ENCODE measurements around the gene SBNO1.

DNA sequence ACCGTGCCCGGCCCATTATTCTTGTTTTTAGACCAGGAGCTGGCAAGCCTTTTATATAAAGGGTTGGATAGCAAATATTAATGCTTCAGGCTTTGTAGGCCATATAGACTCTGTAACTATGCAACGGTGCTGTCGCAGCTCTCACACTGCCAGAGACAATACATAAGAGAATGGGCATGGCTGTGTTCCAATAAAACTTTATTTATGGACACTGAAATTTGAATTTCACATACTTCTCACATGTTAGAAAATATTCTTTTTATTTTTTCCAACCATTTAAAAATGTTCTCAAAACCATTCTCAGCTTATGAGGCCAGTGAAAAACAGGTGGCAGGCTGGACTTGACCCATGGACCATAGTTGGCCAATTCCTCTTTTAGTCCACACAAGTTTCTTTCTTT is 80.0 kb downstream of the SBNO1 start:
- TF ChIP-seq, protein P1, sequence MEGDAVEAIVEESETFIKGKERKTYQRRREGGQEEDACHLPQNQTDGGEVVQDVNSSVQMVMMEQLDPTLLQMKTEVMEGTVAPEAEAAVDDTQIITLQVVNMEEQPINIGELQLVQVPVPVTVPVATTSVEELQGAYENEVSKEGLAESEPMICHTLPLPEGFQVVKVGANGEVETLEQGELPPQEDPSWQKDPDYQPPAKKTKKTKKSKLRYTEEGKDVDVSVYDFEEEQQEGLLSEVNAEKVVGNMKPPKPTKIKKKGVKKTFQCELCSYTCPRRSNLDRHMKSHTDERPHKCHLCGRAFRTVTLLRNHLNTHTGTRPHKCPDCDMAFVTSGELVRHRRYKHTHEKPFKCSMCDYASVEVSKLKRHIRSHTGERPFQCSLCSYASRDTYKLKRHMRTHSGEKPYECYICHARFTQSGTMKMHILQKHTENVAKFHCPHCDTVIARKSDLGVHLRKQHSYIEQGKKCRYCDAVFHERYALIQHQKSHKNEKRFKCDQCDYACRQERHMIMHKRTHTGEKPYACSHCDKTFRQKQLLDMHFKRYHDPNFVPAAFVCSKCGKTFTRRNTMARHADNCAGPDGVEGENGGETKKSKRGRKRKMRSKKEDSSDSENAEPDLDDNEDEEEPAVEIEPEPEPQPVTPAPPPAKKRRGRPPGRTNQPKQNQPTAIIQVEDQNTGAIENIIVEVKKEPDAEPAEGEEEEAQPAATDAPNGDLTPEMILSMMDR (IDR thresholded peaks at IDR 0.05), result no peak
- TF ChIP-seq POLR2AphosphoS5 (IDR thresholded peaks at IDR 0.05; ENCODE audit: low read depth, low read length) (no peak), SIN3A (IDR thresholded peaks at IDR 0.05; ENCODE audit: borderline replicate concordance, insufficient read depth, low read depth, low read length) (no peak), TCF7L2 (IDR thresholded peaks at IDR 0.05; ENCODE audit: low read depth, low read length) (no peak)
- TF ChIP-seq, protein P2, sequence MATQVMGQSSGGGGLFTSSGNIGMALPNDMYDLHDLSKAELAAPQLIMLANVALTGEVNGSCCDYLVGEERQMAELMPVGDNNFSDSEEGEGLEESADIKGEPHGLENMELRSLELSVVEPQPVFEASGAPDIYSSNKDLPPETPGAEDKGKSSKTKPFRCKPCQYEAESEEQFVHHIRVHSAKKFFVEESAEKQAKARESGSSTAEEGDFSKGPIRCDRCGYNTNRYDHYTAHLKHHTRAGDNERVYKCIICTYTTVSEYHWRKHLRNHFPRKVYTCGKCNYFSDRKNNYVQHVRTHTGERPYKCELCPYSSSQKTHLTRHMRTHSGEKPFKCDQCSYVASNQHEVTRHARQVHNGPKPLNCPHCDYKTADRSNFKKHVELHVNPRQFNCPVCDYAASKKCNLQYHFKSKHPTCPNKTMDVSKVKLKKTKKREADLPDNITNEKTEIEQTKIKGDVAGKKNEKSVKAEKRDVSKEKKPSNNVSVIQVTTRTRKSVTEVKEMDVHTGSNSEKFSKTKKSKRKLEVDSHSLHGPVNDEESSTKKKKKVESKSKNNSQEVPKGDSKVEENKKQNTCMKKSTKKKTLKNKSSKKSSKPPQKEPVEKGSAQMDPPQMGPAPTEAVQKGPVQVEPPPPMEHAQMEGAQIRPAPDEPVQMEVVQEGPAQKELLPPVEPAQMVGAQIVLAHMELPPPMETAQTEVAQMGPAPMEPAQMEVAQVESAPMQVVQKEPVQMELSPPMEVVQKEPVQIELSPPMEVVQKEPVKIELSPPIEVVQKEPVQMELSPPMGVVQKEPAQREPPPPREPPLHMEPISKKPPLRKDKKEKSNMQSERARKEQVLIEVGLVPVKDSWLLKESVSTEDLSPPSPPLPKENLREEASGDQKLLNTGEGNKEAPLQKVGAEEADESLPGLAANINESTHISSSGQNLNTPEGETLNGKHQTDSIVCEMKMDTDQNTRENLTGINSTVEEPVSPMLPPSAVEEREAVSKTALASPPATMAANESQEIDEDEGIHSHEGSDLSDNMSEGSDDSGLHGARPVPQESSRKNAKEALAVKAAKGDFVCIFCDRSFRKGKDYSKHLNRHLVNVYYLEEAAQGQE (IDR thresholded peaks at IDR 0.05; ENCODE audit: insufficient read depth in 1 of 2, low read depth in 2 of 2, low read length in 1 of 2), result no peak

All from Panc1 (cell line).